GM12878 (cell line): ENCODE measurements around the gene ATG4A. TPM values are rescaled to one million over a fixed set of nuclear protein-coding genes. Genes with fewer than 3 reads are reported as not detected.

Source experiments
- ATAC-seq: fragments of 200-7000 bp; cut with Tn5 transposase; 3 replicates; pipeline ENCODE4 v1.9.1; 2020; ENCODE audit warnings: mild to moderate bottlenecking, moderate library complexity
- BruUV-seq: library from RNA; stranded (reverse); fragments of 400-500 nt; replicated peaks from 2 replicates; lab custom pipeline; 2021; lab: Mats Ljungman, UMichigan
- CTCF ChIA-PET: fragments of 300-600 bp; sonication (Branson Sonifier 250); formaldehyde crosslinking; extraction: SDS; loops from one replicate; lab custom pipeline; 2021; ENCODE audit warnings: inconsistent platforms; lab: Yijun Ruan, JAX
- POLR2A ChIA-PET: fragments of 350-600 bp; formaldehyde crosslinking; extraction: SDS; loops from one replicate; lab custom pipeline; 2021; ENCODE audit warnings: inconsistent platforms; lab: Charles Lee
- RAD21 ChIA-PET: fragments of 300-600 bp; sonication (Branson Sonifier 250); formaldehyde crosslinking; loops from one replicate; lab custom pipeline; 2023; ENCODE audit warnings: antibody characterized with exemption; ENCODE audit not compliant: unreplicated experiment; lab: Charles Lee
- SMC1A ChIA-PET: fragments of 300-600 bp; sonication (Branson Sonifier 250); formaldehyde crosslinking; loops from one replicate; lab custom pipeline; 2023; ENCODE audit not compliant: unreplicated experiment, uncharacterized antibody; lab: Charles Lee
- DNase-seq: peaks from one replicate; pipeline ENCODE4 v3.0.0-alpha.2; 2011; ENCODE audit warnings: low read depth, low spot score
- FAIRE-seq: peaks from 3 replicates; lab custom pipeline; 2011; peaks lifted over from hg19 to GRCh38; lab: Jason Lieb, UNC
- H2AFZ ChIP-seq: 2 replicates; pipeline ENCODE4 v1.6.0; 2011; ENCODE audit warnings: low read depth, low read length, control low read depth; ENCODE audit not compliant: control insufficient read depth
- H3K27ac ChIP-seq: 2 replicates; pipeline ENCODE4 v1.5.1; 2011; ENCODE audit warnings: control low read depth; ENCODE audit not compliant: control insufficient read depth, insufficient read depth
- H3K27me3 ChIP-seq, 2 experiments: replicated peaks in 1 of 2; 2 replicates each; pipeline versions ENCODE4 v1.6.0 to v1.6.1; 2011; ENCODE audit warnings: low read length in 1 of 2; ENCODE audit not compliant: control insufficient read depth in 2 of 2, insufficient read depth in 2 of 2
- H3K36me3 ChIP-seq, 2 experiments: 2 replicates each; pipeline ENCODE4 v1.5.1; 2011; ENCODE audit warnings: low read length in 1 of 2; ENCODE audit not compliant: control insufficient read depth in 2 of 2, insufficient read depth in 2 of 2
- H3K4me1 ChIP-seq: 2 replicates; pipeline ENCODE4 v1.6.1; 2011; ENCODE audit warnings: mild to moderate bottlenecking, low read length, moderate library complexity, mixed read lengths; ENCODE audit not compliant: control insufficient read depth, insufficient read depth
- H3K4me2 ChIP-seq: 2 replicates; pipeline ENCODE4 v1.6.0; 2011; ENCODE audit warnings: control low read depth; ENCODE audit not compliant: control insufficient read depth, insufficient read depth
- H3K4me3 ChIP-seq: fragments of 200-600 bp; sonication (generic); 2 replicates; pipeline ENCODE4 v1.5.1; 2016
- H3K79me2 ChIP-seq: 2 replicates; pipeline ENCODE4 v1.6.0; 2011; ENCODE audit warnings: low read length; ENCODE audit not compliant: control insufficient read depth, insufficient read depth
- H3K9ac ChIP-seq: 2 replicates; pipeline ENCODE4 v1.8.0; 2011; ENCODE audit warnings: low read length, control low read depth, mixed read lengths; ENCODE audit not compliant: control insufficient read depth, insufficient read depth
- H3K9me3 ChIP-seq: replicated peaks from 3 replicates; pipeline ENCODE4 v1.5.1; 2011; ENCODE audit warnings: mild to moderate bottlenecking, low read length; ENCODE audit not compliant: control insufficient read depth, insufficient read depth
- H4K20me1 ChIP-seq: 2 replicates; pipeline ENCODE4 v1.6.0; 2011; ENCODE audit not compliant: control insufficient read depth, insufficient read depth
- EP300 ChIP-seq, 2 experiments: fragments of 150-350 bp in 1 of 2; IDR thresholded peaks; 2 replicates each; pipeline ENCODE4 v1.6.1; 2011 to 2012; ENCODE audit warnings: low read depth in 2 of 2, low read length in 2 of 2, borderline replicate concordance in 1 of 2, improper control_type of control experiment in 1 of 2, inconsistent platforms in 1 of 2; ENCODE audit not compliant: control insufficient read depth in 1 of 2
- HDGF ChIP-seq: fragments of 450-650 bp; IDR thresholded peaks from 2 replicates; pipeline ENCODE4 v1.6.1; 2016; ENCODE audit warnings: antibody characterized with exemption
- IRF4 ChIP-seq: IDR thresholded peaks from 2 replicates; pipeline ENCODE4 v1.6.1; 2011; ENCODE audit warnings: low read depth, low read length
- MYC ChIP-seq: IDR thresholded peaks from 2 replicates; pipeline ENCODE4 v1.6.1; 2011; ENCODE audit warnings: mild to moderate bottlenecking, low read length, moderate library complexity, inconsistent platforms; ENCODE audit not compliant: insufficient read depth, insufficient replicate concordance, insufficient read length, severe bottlenecking
- PKNOX1 ChIP-seq: fragments of 450-650 bp; IDR thresholded peaks from 2 replicates; pipeline ENCODE4 v1.6.1; 2016; ENCODE audit warnings: mild to moderate bottlenecking
- TCF7 ChIP-seq: IDR thresholded peaks from 2 replicates; pipeline ENCODE4 v1.6.1; 2014; ENCODE audit warnings: antibody characterized with exemption, borderline replicate concordance
- YBX1 ChIP-seq: fragments of 450-650 bp; IDR thresholded peaks from 2 replicates; pipeline ENCODE4 v1.6.1; 2016; ENCODE audit warnings: antibody characterized with exemption
- WGBS: methylation state at CpG from one replicate; pipeline ENCODE4 v1.1.6; 2016; ENCODE audit warnings: low lambda C conversion rate; ENCODE audit not compliant: insufficient replicate concordance, insufficient coverage; ENCODE audit errors: missing lambda C conversion rate; 5-methylcytosine and 5-hydroxymethylcytosine counted together
- in situ Hi-C: fragments of 300-500 bp; cut with MboI; formaldehyde crosslinking; loops from 9 replicates; pipeline ENCODE4 v1.14.3; 2018; ENCODE audit warnings: mixed read lengths
- intact Hi-C: fragments of 100-400 bp; cut with micrococcal nuclease; formaldehyde crosslinking; loops from one replicate; pipeline ENCODE4 v1.14.2; 2022; ENCODE audit not compliant: unreplicated experiment
- polyA plus RNA-seq, 11 experiments: library from polyadenylated mRNA; depleted of rRNA in 4 of 11; unstranded in 6 of 11; stranded (reverse) in 5 of 11; fragments of >200 nt; fragmentation: Nextera tagmentation in 4 of 11; fragmentation: Illumina TruSeq in 1 of 11; extraction: Ambion mirVana in 4 of 11; extraction: Trizol in 1 of 11; gene quantifications; 1 replicate in 1 of 11; 2 replicates in 10 of 11; pipeline versions ENCODE4 v1.2.1 to v1.2.3, GENCODE V29; 2011 to 2016; ENCODE audit warnings: inconsistent platforms in 2 of 11, missing spikeins in 2 of 11, low read depth in 1 of 11
- total RNA-seq, 4 experiments: library from RNA; depleted of rRNA in 3 of 4; stranded (reverse); fragments of >200 nt in 3 of 4; fragmentation: Illumina TruSeq in 1 of 4; extraction: Trizol in 1 of 4; gene quantifications; 2 replicates each; pipeline versions ENCODE4 v1.2.1 to v1.2.3, GENCODE V29; 2013 to 2021

ATG4A gene
- total and polyA plus RNA-seq, 10 of the 15 experiments (the other 5 are each of a cell fraction or from before 2014, with no cell fraction given), result 9.1 to 22.0 (median 15.5) TPM

- no peaks in the 10 kb centered on the region for H3K4me1 ChIP-seq
Observed at GRCh38 chrX:108064001-108064400, 27.6 kb upstream of the ATG4A start.

GRCh38 chrX:108064613-108065012 is 27.0 kb upstream of the ATG4A start:
- CTCF ChIA-PET, result no interaction called here

More at GRCh38 chrX:108064001-108064400, 27.6 kb upstream of the ATG4A start:
- H3K4me3 ChIP-seq, result no peak overlapping the region
- WGBS, result 0% methylated on average over 1 of the region's 1 CpG
- no peaks in the 10 kb centered on the region for H4K20me1 ChIP-seq
- no peak for FAIRE-seq
- no peak overlapping the region for H3K27ac ChIP-seq
- POLR2A ChIA-PET, result no interaction called here
- no peak overlapping the region for H3K9ac ChIP-seq
- intact Hi-C loops (no loop called here), in situ Hi-C loops (no loop called here)
- no peaks in the 10 kb centered on the region for H3K9me3 ChIP-seq
- TF ChIP-seq MYC (no peak), TCF7 (no peak), EP300 (IDR thresholded peaks at IDR 0.05; ENCODE audit: borderline replicate concordance in 1 of 2, control insufficient read depth in 1 of 2, low read depth in 2 of 2, low read length in 2 of 2) (no peak), YBX1 (no peak)
- H3K4me2 ChIP-seq, result no peak overlapping the region
- no peak for DNase-seq
- no peaks in the 10 kb centered on the region for H3K79me2 ChIP-seq
- CTCF ChIA-PET, result no interaction called here
- no peaks in the 10 kb centered on the region for H3K36me3 ChIP-seq
- RAD21 ChIA-PET, result no interaction called here
- H3K27me3 ChIP-seq, result peaks cover 0 to 3% of the 10 kb centered on the region in 2 experiments; a peak in 1 of 4 replicates
- peak; percentile 80 for ATAC-seq
- SMC1A ChIA-PET, result interaction anchor here (2.2 kb wide), 1 partner anchor 43 kb away, joined by 6 read pairs; no protein-coding TSS in a partner anchor
- no TSS peak for BruUV-seq
- no peak overlapping the region for H2AFZ ChIP-seq

More at GRCh38 chrX:108064613-108065012, 27.0 kb upstream of the ATG4A start:
- H3K4me2 ChIP-seq, result no peak overlapping the region
- SMC1A ChIA-PET, result no interaction called here
- no peaks in the 10 kb centered on the region for H4K20me1 ChIP-seq
- WGBS, result 0% methylated on average over 2 of the region's 2 CpGs
- BruUV-seq, result no TSS peak
- FAIRE-seq (no peak), DNase-seq (no peak), ATAC-seq (peak; percentile 69)
- intact Hi-C loops, result no loop called here
- RAD21 ChIA-PET, result no interaction called here
- H3K9me3 ChIP-seq, result no peaks in the 10 kb centered on the region
- no peak overlapping the region for H3K4me3 ChIP-seq
- TF ChIP-seq PKNOX1 (peak; percentile 81), HDGF (no peak), IRF4 (0 out of 2 replicates have a peak, but pooled peaks have one; percentile 11)
- no peaks in the 10 kb centered on the region for H3K79me2 ChIP-seq
- H3K27me3 ChIP-seq, result peaks cover 0 to 3% of the 10 kb centered on the region in 2 experiments; a peak in 1 of 4 replicates
- H3K36me3 ChIP-seq, result no peaks in the 10 kb centered on the region
- H2AFZ ChIP-seq, result no peak overlapping the region
- H3K27ac ChIP-seq, result no peak overlapping the region
- POLR2A ChIA-PET, result no interaction called here
- in situ Hi-C loops, result no loop called here
- no peaks in the 10 kb centered on the region for H3K4me1 ChIP-seq
- H3K9ac ChIP-seq, result no peak overlapping the region
